DMS114 treated with DMSO at 0.1 percent for 48 hours (cell line): ENCODE data around the gene RSPH3.
"Not testable (repeated sequence)": the region's sequence is repeated elsewhere in the genome, so short reads cannot be mapped to it uniquely, and the experiment has no call there.

Experiments used
- DNase-seq: peaks from one replicate; lab custom pipeline; 2025; ENCODE audit not compliant: unreplicated experiment; lab: John Stamatoyannopoulos, UW

RSPH3 gene

DNA sequence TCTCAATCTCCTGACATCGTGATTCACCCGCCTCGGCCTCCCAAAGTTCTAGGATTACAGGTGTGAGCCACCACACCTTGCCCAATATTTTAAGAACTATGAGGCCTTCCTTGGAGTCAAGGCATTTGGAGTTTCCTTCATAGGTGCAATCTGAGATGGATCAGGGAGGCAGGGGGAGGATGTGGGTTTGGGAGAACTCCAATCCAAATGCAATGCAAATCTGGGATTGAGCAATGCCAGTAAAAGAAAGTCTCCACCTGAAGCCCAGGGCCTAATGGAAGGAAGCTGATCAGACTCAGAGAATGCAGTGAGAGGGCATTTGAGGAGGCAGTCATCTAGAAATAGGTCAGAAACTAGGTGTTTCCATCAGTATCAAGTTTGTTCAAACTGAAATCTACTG lies 21.2 kb downstream of the RSPH3 start:
- DNase-seq, result no peak

GRCh38 chr6:158977382-158977781 lies 22.6 kb downstream of the RSPH3 start:
- DNase-seq, result no peak

- peak; percentile 15 for DNase-seq
Measured at GRCh38 chr6:158972241-158973233, 27.5 kb downstream of the RSPH3 start.

DNA sequence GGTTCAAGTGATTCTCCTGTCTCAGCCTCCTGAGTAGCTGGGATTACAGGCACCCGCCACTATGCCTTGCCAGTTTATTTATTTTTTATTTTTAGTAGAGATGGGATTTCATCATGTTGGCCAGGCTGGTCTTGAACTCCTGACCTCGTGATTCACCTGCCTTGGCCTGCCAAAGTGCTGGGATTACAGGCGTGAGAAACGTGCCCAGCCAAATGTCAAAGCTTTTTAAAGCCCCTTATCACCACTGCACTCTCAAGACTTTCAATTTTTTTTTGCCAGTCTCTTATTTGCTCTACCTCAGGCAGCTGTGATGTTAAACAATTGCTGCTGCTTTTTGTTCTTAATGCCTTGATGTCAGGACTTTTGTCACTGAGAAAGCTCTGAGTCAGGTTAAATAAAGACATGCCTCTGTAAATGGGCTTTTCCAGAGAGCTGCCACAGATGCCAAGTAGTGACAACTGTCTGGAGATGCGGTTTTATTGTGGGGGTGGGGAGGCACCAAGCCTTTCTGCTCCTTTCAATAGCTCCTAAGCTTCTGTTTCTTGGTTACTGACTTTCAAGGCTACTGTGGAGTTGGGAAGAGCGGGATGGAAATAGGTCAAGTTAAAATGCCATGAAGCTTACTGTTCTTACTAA lies 29.2 kb downstream of the RSPH3 start:
- no peak for DNase-seq

DNA sequence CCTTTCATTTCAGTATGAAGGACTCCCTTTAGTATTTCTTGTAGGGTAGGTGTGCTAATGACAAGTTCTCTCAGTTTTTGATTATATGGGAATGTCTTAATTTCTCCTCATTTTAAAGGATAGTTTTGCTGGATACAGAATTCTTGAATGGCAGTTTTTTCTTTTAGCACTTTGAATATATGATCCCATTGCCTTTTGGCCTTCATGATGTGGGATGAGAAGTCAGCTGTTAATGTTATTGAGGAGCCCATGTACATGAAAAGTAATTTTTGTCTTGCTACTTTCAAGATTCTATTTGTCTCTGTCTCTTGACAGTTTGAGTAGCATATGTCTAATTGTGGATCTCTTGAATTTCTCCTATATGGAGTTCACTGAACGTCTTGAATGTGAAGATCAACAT lies 30.9 kb downstream of the RSPH3 start:
- no peak for DNase-seq

DNA sequence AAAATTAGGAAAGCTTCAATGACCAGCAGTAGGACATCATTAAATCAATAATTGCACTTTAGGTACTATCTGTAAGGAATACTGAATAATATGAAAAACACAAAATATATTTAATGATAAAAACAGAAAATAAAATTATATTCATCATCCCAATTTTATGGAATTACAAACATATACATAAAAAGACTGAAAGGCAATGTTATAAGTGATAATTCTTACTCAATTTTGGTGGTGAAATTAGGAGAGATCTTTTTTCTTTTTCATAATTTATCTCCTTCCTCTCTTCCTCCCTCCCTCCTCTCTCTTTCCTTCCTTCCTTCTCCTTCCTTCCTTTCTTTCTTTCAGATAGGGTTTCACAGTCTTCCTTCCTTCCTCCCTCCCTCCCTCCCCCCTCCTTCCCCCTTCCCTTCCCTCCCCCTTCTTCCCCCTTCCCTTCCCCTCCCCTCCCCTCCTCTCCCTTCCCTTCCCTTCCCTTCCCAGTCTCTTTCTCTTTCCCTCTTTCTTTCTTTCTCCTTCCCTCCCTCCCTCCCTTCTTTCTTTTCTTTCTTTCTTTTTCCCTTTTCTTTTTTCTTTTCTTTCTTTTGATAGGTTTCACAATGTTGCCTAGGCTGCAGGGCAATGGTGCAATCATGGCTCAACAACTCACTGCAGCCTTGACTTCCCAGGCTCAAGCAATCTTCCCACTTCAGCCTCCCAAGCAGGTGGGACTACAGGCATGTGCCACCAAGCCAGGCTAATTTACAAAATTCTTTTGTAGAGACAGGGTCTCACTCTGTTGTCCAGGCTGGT lies 36.8 kb downstream of the RSPH3 start:
- DNase-seq, result no peak

GRCh38 chr6:158962371-158962770 lies 37.6 kb downstream of the RSPH3 start:
- no peak for DNase-seq

GRCh38 chr6:158960026-158960425 lies 40.0 kb downstream of the RSPH3 start:
- no peak for DNase-seq

- no peak for DNase-seq
Measured at GRCh38 chr6:158959552-158959951, 40.5 kb downstream of the RSPH3 start.

GRCh38 chr6:158958504-158959386 lies 41.3 kb downstream of the RSPH3 start:
- no peak for DNase-seq

- no peak for DNase-seq
Measured at GRCh38 chr6:158955255-158955654, 44.7 kb downstream of the RSPH3 start.

DNA sequence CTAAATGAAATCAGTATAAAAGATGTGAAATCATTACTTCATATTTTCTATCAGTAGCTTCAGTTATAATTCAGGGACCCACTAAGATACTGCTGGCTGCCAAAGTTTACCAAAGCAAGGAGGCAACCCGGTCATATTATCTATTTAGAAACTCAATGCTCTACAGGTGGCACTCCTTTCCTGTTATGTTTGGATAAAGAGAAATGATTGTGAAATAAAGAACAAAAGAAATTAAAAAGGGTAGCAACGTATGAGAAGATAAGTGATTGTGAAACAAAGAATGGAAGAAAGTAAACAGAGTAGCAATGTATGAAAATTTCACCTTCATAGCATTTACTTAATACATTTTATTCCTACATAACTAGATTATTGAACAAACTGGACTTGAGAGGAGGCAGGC lies 45.2 kb downstream of the RSPH3 start:
- DNase-seq, result no peak

DNA sequence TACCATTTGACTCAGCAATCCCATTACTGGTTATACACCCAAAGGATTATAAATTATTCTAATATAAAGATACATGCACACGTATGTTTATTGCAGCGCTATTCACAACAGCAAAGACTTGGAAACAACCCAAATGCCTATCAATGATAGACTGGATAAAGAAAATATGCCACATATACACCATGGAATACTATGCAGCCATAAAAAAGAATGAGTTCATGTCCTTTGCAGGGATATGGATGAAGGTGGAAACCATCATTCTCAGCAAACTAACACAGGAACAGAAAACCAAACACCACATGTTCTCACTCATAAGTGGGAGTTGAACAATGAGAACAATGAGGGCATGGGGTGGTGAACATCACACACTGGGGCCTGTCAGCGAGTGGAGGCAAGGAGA lies 48.0 kb downstream of the RSPH3 start:
- DNase-seq, result not testable (repeated sequence)

DNA sequence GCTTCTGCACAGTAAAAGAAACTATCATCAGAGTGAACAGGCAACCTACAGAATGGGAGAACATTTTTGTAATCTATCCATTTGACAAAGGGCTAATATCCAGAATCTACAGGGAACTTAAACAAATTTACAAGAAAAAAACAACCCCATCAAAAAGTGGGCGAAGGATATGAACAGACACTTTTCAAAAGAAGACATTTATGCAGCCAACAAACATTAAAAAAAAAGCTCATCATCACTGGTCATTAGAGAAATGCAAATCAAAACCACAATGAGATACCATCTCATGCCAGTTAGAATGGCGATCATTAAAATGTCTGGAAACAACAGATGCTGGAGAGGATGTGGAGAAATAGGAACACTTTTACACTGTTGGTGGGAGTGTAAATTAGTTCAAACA lies 48.4 kb downstream of the RSPH3 start:
- DNase-seq, result not testable (repeated sequence)

DNA sequence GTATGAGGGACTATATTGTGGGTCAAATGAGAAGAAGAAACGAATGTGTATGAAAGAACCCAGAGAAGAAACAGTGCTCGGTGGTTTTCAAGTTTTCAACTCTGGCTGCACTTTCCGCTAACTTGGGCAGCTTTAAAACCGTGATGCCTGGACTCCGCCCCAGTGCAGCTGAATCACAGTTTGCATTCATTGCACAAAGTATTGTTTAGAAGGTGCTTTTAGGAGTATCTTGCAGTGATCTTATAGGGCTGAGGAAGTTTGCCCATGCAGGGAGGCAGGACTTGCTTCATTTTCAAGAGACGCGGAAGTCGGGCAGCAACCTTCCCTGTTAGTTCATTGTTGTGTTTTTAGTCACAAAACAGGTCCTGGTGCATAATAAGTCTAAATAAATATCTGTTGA lies 52.7 kb downstream of the RSPH3 start:
- no peak for DNase-seq

DNA sequence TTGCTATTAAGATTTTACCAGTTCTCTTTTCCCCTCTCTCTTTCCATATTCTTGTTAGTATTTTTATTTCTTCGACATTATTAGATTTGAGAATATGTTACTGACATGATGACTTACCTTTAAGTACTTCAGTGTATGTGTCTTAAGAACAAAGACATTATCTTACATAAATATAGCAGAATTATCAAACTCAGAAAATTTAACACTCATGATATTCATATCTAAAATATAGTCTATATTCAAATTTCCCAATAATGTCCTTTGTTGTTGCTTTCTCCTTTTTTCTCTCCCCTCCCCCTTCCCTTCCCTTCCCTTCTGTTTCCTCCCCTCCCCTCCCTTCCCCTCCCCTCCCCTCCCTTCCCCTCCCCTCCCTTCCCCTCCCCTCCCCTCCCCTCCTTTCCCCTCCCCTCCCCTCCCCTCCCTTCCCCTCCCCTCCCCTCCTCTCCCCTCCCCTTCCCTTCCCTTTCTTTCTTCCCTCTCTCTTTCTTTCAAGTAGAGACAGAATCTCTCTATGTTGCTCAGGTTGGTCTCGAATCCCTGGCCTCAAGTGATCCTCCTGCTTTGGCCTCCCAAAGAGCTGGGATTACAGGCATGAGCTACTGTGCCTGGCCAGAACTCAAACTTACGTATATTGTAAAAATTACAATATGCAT lies 56.5 kb downstream of the RSPH3 start:
- DNase-seq, result no peak

DNA sequence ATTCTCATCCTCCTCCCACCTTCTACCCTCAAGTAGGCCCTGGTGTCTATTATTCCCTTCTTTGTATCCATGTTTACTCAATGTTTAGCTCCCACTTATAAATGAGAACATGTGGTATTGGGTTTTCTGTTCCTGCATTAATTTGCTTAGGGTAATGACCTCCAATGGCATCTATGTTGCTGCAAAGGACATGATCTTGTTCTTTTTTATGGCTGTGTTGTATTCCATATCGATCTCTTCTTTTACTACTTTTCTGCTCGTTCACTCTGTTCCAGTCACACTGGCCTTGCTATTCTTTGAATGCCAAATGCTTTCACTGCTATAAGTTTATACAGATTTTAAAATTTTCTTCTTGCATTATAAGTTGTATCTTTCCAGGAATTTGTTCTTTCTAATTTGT lies 57.7 kb downstream of the RSPH3 start:
- DNase-seq, result no peak

- no peak for DNase-seq
Measured at GRCh38 chr6:158941246-158941645, 58.8 kb downstream of the RSPH3 start.

- no peak for DNase-seq
Measured at GRCh38 chr6:158939255-158940159, 60.5 kb downstream of the RSPH3 start.
